Adrenal gland (tissue), 5 donors: ENCODE measurements around the gene CEP126.

Source experiments
- CTCF ChIP-seq, 6 experiments: fragments of 450-650 bp in 4 of 6; fragments of 200-600 bp in 2 of 6; sonication (generic) in 1 of 6; IDR thresholded peaks; 1 replicate in 5 of 6; 2 replicates in 1 of 6; pipeline versions ENCODE4 v1.5.1 to v1.8.0; 2016 to 2021; ENCODE audit warnings: antibody characterized with exemption in 6 of 6, mild to moderate bottlenecking in 2 of 6, moderate library complexity in 1 of 6
- POLR2A ChIP-seq, 2 donors: fragments of 450-650 bp; IDR thresholded peaks; one replicate each; pipeline ENCODE4 v1.6.1; 2017; ENCODE audit warnings: antibody characterized with exemption in 2 of 2, mild to moderate bottlenecking in 2 of 2, moderate library complexity in 1 of 2
- donor health status: DM: no; HTN: no; CAD: no.

DNA sequence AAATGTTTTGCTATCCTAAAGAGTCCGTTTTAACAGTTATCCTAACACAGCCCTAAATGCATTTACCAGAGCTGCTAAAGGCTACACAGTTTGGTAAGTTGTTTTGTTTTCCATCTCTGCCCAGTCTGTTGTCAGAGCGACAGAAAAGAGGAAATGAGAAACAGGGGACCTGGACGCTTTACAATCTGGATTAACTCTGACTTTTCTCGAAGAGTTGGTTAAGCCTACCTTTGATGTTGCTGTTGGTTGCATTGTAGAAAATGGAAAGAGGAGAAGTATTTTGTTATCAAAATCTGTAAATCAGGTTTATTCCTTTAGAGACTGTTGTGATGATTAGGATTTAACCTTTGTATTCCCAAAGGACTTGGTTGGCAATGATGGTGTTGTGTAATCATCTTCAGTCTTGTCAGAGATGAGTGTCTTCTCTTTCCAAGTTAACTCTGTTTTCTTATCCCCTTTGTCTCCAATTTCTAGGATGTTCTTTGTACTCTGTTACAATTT lies 1.0 kb downstream of the CEP126 start:
- TF ChIP-seq CTCF (IDR thresholded peaks at IDR 0.05) (no peak), POLR2A (IDR thresholded peaks at IDR 0.05) (no peak)
